Measurements from ENCODE around the gene SSH2.

GRCh38 chr17:29948448-29949215, 18.6 kb upstream of the SSH2 start:
- TF ChIP-seq POLR2A (IDR thresholded peaks at IDR 0.05; ENCODE audit: low read depth) = no peak
- no peak for TF ChIP-seq POLR2AphosphoS5 (IDR thresholded peaks at IDR 0.05)
